CD14-positive monocyte (primary cell): ENCODE data around the gene TRPC5OS. TPM values are rescaled to one million over a fixed set of nuclear protein-coding genes. Genes with fewer than 3 reads are reported as not detected.

Experiments
- DNase-seq, 3 donors: peaks; one replicate each; pipeline ENCODE4 v3.0.0-alpha.2; 2011 to 2022
- H2AFZ ChIP-seq: 2 replicates; pipeline ENCODE4 v1.6.0; 2012; ENCODE audit warnings: mild to moderate bottlenecking, low read depth, low read length, inconsistent platforms; ENCODE audit not compliant: insufficient read depth, poor library complexity, severe bottlenecking
- H3K27ac ChIP-seq, 2 donors: 1 replicate in 1 of 2; 2 replicates in 1 of 2; pipeline ENCODE4 v1.5.1; 2012 to 2013; ENCODE audit warnings: low read length in 2 of 2, control low read depth in 1 of 2, inconsistent platforms in 1 of 2, low read depth in 1 of 2, mild to moderate bottlenecking in 1 of 2
- H3K27me3 ChIP-seq, 2 donors: one replicate each; pipeline versions ENCODE4 v1.6.0 to v1.6.1; 2011 to 2013; ENCODE audit warnings: low read length in 2 of 2; ENCODE audit not compliant: control insufficient read depth in 2 of 2, insufficient read depth in 2 of 2
- H3K36me3 ChIP-seq, 2 donors: replicated peaks in 1 of 2; 1 replicate in 1 of 2; 2 replicates in 1 of 2; pipeline versions ENCODE4 v1.5.1 to v1.6.1; 2012 to 2013; ENCODE audit warnings: low read length in 2 of 2, control low read depth in 1 of 2, inconsistent platforms in 1 of 2, mild to moderate bottlenecking in 1 of 2; ENCODE audit not compliant: insufficient read depth in 2 of 2, control insufficient read depth in 1 of 2
- H3K4me1 ChIP-seq, 2 donors: 1 replicate in 1 of 2; 2 replicates in 1 of 2; pipeline versions ENCODE4 v1.5.1 to v1.6.1; 2012 to 2013; ENCODE audit warnings: low read length in 2 of 2, control low read depth in 1 of 2, inconsistent platforms in 1 of 2, mild to moderate bottlenecking in 1 of 2, moderate library complexity in 1 of 2; ENCODE audit not compliant: insufficient read depth in 2 of 2, control insufficient read depth in 1 of 2
- H3K4me2 ChIP-seq: replicated peaks from 2 replicates; pipeline ENCODE3; 2012; ENCODE audit warnings: low read length, moderate library complexity, mild to moderate bottlenecking; ENCODE audit not compliant: poor library complexity, severe bottlenecking; ENCODE audit errors: extremely low read depth
- H3K4me3 ChIP-seq, 3 experiments: fragments of 200-600 bp in 1 of 3; sonication (generic) in 1 of 3; replicated peaks in 1 of 3; 1 replicate in 2 of 3; 2 replicates in 1 of 3; pipeline ENCODE4 v1.5.1; 2011 to 2013; ENCODE audit warnings: low read length in 3 of 3, mild to moderate bottlenecking in 3 of 3, control low read depth in 2 of 3, low read depth in 2 of 3, inconsistent platforms in 1 of 3, moderate library complexity in 1 of 3
- H3K79me2 ChIP-seq: 2 replicates; pipeline ENCODE4 v1.6.0; 2012; ENCODE audit warnings: mild to moderate bottlenecking, control low read depth, inconsistent platforms, low read length, moderate library complexity; ENCODE audit not compliant: insufficient read depth
- H3K9ac ChIP-seq: 2 replicates; pipeline ENCODE4 v1.6.0; 2017; ENCODE audit warnings: low read length, mild to moderate bottlenecking; ENCODE audit not compliant: insufficient read depth, poor library complexity, severe bottlenecking
- H3K9me3 ChIP-seq, 2 donors: replicated peaks in 1 of 2; 1 replicate in 1 of 2; 2 replicates in 1 of 2; pipeline versions ENCODE4 v1.5.1 to v1.6.1; 2012 to 2013; ENCODE audit warnings: low read length in 2 of 2, control low read depth in 1 of 2; ENCODE audit not compliant: control insufficient read depth in 1 of 2, insufficient read depth in 1 of 2
- H4K20me1 ChIP-seq: 2 replicates; pipeline ENCODE4 v1.6.0; 2012; ENCODE audit warnings: mild to moderate bottlenecking, low read length, control low read depth, moderate library complexity; ENCODE audit not compliant: insufficient read depth
- H3K27ac Mint-ChIP-seq, 7 donors: one replicate each; pipeline ENCODE4 v1.8.0; 2020; ENCODE audit warnings: mild to moderate bottlenecking in 7 of 7, mixed read lengths in 7 of 7, moderate library complexity in 6 of 7, inconsistent platforms in 2 of 7
- H3K27me3 Mint-ChIP-seq, 3 donors: one replicate each; pipeline ENCODE4 v1.8.0; 2021 to 2022; ENCODE audit warnings: low read depth in 3 of 3, mild to moderate bottlenecking in 3 of 3, mixed read lengths in 3 of 3, moderate library complexity in 3 of 3, inconsistent platforms in 1 of 3
- H3K36me3 Mint-ChIP-seq, 2 donors: one replicate each; pipeline ENCODE4 v1.8.0; 2020; ENCODE audit warnings: mixed read lengths in 2 of 2, inconsistent platforms in 1 of 2, mild to moderate bottlenecking in 1 of 2
- H3K4me1 Mint-ChIP-seq: one replicate; pipeline ENCODE4 v1.8.0; 2020; ENCODE audit warnings: mild to moderate bottlenecking, mixed read lengths
- H3K4me3 Mint-ChIP-seq, 2 donors: one replicate each; pipeline ENCODE4 v1.8.0; 2020; ENCODE audit warnings: mild to moderate bottlenecking in 2 of 2, mixed read lengths in 2 of 2, moderate library complexity in 1 of 2
- H3K9me3 Mint-ChIP-seq, 7 donors: one replicate each; pipeline ENCODE4 v1.8.0; 2020 to 2022; ENCODE audit warnings: mixed read lengths in 7 of 7, mild to moderate bottlenecking in 6 of 7, moderate library complexity in 6 of 7, inconsistent platforms in 2 of 7
- WGBS: methylation state at CpG from one replicate; pipeline ENCODE4 v1.1.5; 2013; ENCODE audit warnings: missing lambda C conversion rate; ENCODE audit not compliant: insufficient coverage; 5-methylcytosine and 5-hydroxymethylcytosine counted together
- intact Hi-C, 2 donors: fragments of 100-400 bp; cut with micrococcal nuclease; formaldehyde crosslinking; loops; one replicate each; pipeline versions ENCODE4 v1.15.0 to v1.15.1; 2023
- polyA plus RNA-seq, 3 donors: library from polyadenylated mRNA; depleted of rRNA in 1 of 3; unstranded in 2 of 3; stranded (reverse) in 1 of 3; fragments of 300-500 nt in 2 of 3; fragments of >200 nt in 1 of 3; fragmentation: Illumina TruSeq in 2 of 3; gene quantifications; 1 replicate in 2 of 3; 2 replicates in 1 of 3; pipeline ENCODE4 v1.2.3, GENCODE V29; 2012 to 2021
- TF ChIP-seq, protein P1 (sequence below): fragments of 200-600 bp; IDR thresholded peaks from one replicate; pipeline ENCODE4 v1.8.0; 2022; ENCODE audit warnings: antibody characterized with exemption, mild to moderate bottlenecking

TRPC5OS gene
- polyA plus RNA-seq, 3 donors, result 0.08 TPM; not detected in 2

DNA sequence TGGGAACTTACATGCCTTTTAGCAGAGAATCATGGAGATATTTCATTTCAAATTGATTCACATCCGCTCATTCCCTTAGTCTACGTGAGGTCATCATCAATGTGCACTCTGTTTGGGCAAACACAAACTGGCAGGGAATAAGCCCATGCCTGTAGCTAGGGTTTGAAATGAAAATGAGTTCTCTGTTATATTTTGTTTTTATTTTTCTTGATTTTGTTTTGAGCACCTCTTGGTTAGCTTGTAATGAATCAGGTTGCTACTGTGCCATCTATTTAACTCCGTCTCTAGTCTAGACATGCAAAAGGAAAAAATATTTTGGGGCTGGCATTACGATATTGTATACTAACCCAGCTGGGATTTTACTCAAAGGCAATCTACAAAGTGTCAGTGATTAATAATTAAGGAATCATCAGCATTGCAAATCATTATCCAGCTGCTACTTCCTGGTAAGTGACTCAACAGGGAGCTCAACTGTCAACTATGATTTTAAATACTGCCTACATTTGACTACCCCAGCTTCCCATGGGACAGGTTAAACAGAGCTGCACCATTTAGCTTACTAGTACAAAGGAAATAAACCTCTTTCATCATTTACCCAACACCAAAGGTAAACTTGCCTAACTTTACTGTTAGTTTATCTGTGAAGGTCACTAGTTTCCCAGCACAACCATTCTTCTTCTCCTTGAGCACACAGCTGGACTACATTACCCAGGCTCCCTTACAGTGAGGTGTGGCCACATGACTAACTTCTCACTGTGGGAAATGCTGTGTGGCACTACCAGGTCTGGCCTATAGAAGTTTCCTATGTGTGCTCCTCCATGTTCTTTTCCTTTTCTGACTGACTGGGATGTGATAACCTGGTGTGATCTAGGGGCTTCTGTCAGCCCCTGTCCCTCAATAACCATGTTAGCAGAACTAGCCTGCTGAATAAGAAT, 21.2 kb upstream of the TRPC5OS start:
- Mint-ChIP-seq H3K4me3 (no peak overlapping the region), H3K27me3 (peaks cover 0 to 18% (median 0%) of the 10 kb centered on the region in 3 donors), H3K27ac (no peak overlapping the region), H3K9me3 (peaks cover 0 to 5% (median 0%) of the 10 kb centered on the region in 7 donors), H3K4me1 (no peaks in the 10 kb centered on the region), H3K36me3 (no peaks in the 10 kb centered on the region)
- DNase-seq, result no peak
- intact Hi-C loops, result no loop called here
- H3K9ac ChIP-seq, result no peak overlapping the region
- H3K36me3 ChIP-seq, result no peaks in the 10 kb centered on the region
- WGBS, result no CpG with 5 or more reads among the region's 4 CpGs
- no peaks in the 10 kb centered on the region for H3K79me2 ChIP-seq
- H3K4me1 ChIP-seq, result no peaks in the 10 kb centered on the region
- H2AFZ ChIP-seq, result no peak overlapping the region
- peaks cover 0 to 4% of the 10 kb centered on the region in 2 donors for H3K27me3 ChIP-seq
- H4K20me1 ChIP-seq, result no peaks in the 10 kb centered on the region
- H3K4me3 ChIP-seq, result no peak overlapping the region
- no peak overlapping the region for H3K4me2 ChIP-seq
- TF ChIP-seq, protein P1, sequence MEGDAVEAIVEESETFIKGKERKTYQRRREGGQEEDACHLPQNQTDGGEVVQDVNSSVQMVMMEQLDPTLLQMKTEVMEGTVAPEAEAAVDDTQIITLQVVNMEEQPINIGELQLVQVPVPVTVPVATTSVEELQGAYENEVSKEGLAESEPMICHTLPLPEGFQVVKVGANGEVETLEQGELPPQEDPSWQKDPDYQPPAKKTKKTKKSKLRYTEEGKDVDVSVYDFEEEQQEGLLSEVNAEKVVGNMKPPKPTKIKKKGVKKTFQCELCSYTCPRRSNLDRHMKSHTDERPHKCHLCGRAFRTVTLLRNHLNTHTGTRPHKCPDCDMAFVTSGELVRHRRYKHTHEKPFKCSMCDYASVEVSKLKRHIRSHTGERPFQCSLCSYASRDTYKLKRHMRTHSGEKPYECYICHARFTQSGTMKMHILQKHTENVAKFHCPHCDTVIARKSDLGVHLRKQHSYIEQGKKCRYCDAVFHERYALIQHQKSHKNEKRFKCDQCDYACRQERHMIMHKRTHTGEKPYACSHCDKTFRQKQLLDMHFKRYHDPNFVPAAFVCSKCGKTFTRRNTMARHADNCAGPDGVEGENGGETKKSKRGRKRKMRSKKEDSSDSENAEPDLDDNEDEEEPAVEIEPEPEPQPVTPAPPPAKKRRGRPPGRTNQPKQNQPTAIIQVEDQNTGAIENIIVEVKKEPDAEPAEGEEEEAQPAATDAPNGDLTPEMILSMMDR, result no peak
- H3K27ac ChIP-seq, result no peak overlapping the region
- H3K9me3 ChIP-seq, result no peaks in the 10 kb centered on the region

DNA sequence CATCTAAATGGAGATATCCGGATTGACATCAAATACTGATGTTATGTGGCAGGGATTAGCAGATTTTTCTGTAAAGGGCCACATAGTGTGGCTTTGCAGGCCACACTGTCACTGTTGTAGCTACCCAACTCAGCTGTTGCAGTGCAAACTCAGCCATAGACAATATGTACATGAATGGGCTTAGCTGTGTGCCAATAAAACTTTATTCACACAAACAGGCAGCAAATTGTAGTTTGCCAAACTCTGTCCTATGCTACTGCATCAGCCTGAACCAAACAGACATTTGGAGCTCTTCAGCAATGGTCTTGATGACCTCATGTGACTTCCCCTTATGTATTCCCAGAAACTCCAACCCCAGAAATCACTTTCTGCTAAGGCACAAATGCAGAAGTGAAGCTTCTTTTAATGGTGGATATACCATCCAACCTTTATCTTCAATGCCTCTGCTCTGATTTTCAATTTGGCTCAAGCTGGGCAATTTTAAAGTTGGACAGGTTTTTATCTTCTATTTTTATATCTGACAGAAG, 18.4 kb upstream of the TRPC5OS start:
- H3K4me3 Mint-ChIP-seq, result no peak overlapping the region
- Histone ChIP-seq H3K4me3 (no peak overlapping the region), H2AFZ (no peak overlapping the region), H3K79me2 (no peaks in the 10 kb centered on the region), H3K36me3 (no peaks in the 10 kb centered on the region), H3K27ac (no peak overlapping the region), H4K20me1 (no peaks in the 10 kb centered on the region), H3K4me1 (no peaks in the 10 kb centered on the region), H3K9me3 (no peaks in the 10 kb centered on the region), H3K9ac (no peak overlapping the region), H3K4me2 (no peak overlapping the region), H3K27me3 (peaks cover 0 to 4% of the 10 kb centered on the region in 2 donors)
- no peak overlapping the region for H3K27ac Mint-ChIP-seq
- DNase-seq, result no peak
- H3K27me3 Mint-ChIP-seq, result peaks cover 0 to 8% (median 0%) of the 10 kb centered on the region in 3 donors
- H3K36me3 Mint-ChIP-seq, result no peaks in the 10 kb centered on the region
- no peaks in the 10 kb centered on the region for H3K4me1 Mint-ChIP-seq
- TF ChIP-seq, protein P1, result no peak
- intact Hi-C loops, result no loop called here
- WGBS, result no CpG with 5 or more reads among the region's 1 CpG
- peaks cover 0 to 7% (median 0%) of the 10 kb centered on the region in 7 donors for H3K9me3 Mint-ChIP-seq
